GM12875 (cell line): ENCODE measurements around the gene UBAC2.
"Not testable (repeated sequence)": the region's sequence is repeated elsewhere in the genome, so short reads cannot be mapped to it uniquely, and the experiment has no call there.

Experiments used
- H3K4me3 ChIP-seq: one replicate; pipeline ENCODE4 v1.5.1; 2011; ENCODE audit warnings: low read depth, low read length, control low read depth
- TF ChIP-seq, protein P1 (sequence below): IDR thresholded peaks from 2 replicates; pipeline ENCODE4 v1.5.1; 2011; ENCODE audit warnings: low read depth, mild to moderate bottlenecking, control low read depth, inconsistent platforms, low read length, moderate library complexity, borderline replicate concordance; ENCODE audit not compliant: insufficient read depth

The UBAC2 gene

DNA sequence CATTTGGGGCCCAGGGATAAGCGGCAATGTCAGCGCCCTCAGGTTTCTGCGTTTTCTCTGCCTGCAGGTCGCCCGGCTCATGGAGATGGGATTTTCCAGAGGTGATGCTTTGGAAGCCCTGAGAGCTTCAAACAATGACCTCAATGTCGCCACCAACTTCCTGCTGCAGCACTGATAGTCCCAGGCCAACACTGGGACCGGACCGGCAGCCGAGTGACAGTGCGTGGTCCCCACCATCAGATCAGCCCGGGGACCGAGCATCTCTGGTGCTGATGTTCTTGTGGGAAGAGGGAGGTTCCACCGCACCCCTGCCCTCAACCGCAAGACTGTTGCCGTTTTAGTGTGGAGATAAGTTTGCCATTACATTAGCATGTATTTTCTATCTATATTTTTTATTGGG lies 184.5 kb downstream of the UBAC2 start:
- TF ChIP-seq, protein P1, sequence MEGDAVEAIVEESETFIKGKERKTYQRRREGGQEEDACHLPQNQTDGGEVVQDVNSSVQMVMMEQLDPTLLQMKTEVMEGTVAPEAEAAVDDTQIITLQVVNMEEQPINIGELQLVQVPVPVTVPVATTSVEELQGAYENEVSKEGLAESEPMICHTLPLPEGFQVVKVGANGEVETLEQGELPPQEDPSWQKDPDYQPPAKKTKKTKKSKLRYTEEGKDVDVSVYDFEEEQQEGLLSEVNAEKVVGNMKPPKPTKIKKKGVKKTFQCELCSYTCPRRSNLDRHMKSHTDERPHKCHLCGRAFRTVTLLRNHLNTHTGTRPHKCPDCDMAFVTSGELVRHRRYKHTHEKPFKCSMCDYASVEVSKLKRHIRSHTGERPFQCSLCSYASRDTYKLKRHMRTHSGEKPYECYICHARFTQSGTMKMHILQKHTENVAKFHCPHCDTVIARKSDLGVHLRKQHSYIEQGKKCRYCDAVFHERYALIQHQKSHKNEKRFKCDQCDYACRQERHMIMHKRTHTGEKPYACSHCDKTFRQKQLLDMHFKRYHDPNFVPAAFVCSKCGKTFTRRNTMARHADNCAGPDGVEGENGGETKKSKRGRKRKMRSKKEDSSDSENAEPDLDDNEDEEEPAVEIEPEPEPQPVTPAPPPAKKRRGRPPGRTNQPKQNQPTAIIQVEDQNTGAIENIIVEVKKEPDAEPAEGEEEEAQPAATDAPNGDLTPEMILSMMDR: no peak

DNA sequence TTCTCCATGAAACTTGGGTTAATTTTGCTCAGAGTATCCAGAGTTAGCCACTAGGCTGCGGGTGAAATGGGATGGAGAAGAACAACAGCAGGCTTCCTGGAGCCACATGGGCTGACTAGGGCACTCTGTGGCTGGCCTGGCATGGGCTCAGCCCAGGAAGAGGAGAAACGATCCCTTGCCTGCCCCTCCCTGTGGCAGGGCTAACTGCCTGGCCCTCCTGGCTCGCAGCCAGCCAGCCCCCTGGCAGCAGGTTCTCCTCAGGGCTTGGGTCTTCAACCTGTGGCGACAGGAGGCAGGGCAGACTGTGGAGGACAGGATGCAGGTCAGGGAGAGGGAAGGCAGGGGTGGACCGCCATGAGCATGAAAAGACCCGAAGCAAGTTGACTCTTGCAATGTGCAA lies 185.3 kb downstream of the UBAC2 start:
- TF ChIP-seq, protein P1: no peak

More for the DNA sequence above, 184.5 kb downstream of the UBAC2 start:
- no peak overlapping the region for H3K4me3 ChIP-seq

DNA sequence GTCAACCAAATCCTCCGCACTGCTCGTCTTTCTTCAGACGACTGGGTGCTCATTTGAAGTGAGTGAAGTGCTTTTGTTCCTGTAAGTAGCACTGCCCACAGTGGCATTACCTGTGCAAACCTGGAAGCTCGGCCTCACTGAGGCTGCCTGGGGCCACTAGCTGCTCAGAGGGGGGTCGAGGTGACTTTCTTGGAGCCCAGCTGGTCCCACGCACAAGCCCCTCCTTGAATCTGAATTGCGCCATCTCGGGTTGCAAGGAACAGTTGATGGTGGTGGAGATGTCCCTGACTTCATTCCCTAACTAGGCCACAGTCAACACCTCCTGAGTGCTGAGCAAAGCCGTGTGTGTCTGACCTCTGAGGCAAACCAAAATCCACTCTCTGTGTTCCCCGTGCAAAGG lies 185.8 kb downstream of the UBAC2 start:
- TF ChIP-seq, protein P1: no peak
- H3K4me3 ChIP-seq: no peak overlapping the region

More for the DNA sequence above, 185.3 kb downstream of the UBAC2 start:
- H3K4me3 ChIP-seq: no peak overlapping the region

DNA sequence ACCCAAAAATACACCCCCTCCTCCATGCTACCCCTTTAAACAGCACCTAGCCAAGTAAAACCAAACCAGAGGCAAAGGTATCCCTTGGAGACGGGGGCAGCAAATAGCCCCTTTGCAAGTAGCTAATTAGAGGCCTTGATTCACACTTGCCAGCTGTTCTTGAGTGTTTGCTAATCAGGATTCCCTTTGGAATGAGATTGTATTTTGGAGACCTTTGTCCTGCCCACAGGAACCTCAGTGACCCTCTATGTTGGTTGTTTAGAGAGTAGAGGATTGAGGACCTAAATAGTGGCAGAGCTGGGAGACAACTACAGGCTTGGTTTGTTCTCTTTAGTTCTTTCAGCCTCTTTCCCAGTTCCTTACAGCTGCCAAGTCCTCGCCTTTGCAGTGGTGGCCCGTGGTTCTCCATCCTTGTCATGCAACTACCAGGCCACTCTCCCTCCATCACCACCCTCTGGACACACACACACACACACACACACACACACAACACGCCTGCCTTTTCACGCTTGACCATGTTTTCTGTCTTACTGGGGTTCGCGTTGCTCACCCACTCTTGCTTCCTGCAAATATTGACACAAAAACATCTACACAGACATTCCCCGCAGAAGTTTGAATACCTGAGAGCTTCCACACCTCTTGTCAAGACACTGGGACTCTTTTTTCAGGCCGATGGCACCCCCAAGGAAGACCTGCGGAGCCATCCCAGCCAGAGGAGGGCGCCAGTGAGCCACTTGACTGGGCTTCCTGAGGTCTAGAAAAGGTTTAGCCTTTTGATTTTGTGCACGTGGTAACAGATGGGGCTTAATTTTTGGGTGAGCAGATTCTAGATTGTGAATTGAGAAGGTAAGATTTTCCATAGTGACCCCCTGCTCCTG lies 186.5 kb downstream of the UBAC2 start:
- no peak overlapping the region for H3K4me3 ChIP-seq

DNA sequence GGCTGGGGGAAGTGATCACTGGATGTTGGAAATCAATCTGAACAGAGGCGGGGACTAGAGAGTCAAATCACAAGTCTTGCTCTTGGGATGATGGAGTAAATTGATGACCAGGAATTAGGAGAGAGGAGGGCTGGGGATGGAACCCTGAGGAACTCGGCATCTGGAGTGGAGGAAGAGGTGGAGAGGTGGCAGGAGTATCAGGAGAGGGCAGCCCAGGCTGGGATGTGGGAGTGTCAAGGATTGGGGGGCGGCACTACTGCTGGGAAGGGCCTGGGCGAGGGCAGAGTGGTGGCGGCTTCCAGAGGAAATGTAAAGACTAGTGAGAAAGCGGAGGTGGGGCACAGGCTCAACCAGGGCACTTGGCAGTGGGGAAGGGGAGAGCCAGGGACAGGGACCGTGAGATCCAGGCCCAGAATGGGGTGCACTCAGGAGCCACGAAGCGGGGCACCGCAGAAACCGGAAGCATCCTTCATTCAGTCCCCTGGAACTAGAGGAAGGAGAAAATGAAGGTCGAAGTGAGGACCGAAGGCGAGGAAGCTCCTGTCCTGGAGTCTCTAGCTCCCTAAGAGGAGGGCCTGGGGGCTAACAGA lies 187.8 kb downstream of the UBAC2 start:
- TF ChIP-seq, protein P1: no peak
- H3K4me3 ChIP-seq: no peak overlapping the region

More for the DNA sequence above, 186.5 kb downstream of the UBAC2 start:
- TF ChIP-seq, protein P1: peak; percentile 92

DNA sequence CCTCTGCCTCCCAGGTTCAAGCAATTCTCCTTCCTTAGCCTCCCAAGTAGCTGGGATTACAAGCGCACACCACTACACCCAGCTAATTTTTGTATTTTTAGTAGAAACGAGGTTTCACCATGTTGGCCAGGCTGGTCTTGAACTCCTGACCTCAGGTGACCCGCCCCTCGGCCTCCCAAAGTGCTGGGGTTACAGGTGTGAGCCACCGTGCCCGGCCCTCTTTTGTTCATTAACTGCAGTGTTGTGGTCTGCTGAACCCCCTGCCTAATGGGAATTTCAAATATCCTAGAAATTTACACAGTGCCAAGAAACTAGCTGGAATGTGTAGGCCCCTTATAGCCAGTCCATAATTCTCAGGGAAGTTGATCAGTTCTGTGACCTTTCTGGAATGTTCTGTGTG lies 188.4 kb downstream of the UBAC2 start:
- H3K4me3 ChIP-seq: not testable (repeated sequence)

DNA sequence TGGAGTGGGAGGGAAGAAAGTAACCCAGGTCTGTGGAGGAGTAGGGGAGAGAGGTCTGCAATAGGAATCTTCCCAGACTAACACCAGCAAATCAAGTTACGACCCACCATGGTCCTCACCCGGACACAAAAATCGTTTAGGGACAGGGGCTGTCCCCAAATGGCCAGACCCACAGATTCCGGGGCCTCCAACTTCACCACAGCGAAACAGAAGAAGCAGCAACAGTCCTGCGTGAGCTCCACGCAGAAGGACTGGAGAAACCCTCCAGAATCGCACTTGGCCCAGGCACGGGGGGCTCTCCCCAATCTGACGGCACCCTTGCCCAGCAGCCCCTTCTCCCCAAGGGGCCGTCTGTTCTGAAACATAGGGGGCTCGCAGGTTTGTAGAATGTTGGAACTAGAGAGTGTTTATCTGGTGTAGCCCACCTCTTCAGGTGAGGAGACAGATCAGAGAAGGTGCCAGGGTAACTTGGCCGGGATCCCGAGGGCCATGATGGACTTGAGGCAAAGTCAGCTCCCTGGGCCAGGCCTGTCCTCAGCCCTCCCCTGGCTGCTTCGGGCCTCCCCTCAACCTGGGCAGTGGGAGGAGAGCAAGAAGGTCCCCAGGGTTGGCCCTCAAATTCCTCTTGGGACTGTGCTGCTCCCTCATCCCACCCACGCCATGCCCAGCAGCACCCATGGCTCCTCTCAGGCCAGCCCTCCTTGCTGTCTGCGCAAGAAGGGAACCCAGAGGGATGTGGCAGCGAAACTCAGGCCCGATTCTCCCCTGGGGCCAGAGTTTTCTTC lies 189.1 kb downstream of the UBAC2 start:
- TF ChIP-seq, protein P1: no peak
- H3K4me3 ChIP-seq: no peak overlapping the region
